NCI-H2196 (cell line): ENCODE results near the gene MINDY4B.
A peak's percentile ranks its signal among the peaks of the same experiment; 100 is the strongest.

ENCODE experiments used
- DNase-seq: peaks from one replicate; lab custom pipeline; 2025; ENCODE audit not compliant: unreplicated experiment; lab: John Stamatoyannopoulos, UW

Gene MINDY4B

DNA sequence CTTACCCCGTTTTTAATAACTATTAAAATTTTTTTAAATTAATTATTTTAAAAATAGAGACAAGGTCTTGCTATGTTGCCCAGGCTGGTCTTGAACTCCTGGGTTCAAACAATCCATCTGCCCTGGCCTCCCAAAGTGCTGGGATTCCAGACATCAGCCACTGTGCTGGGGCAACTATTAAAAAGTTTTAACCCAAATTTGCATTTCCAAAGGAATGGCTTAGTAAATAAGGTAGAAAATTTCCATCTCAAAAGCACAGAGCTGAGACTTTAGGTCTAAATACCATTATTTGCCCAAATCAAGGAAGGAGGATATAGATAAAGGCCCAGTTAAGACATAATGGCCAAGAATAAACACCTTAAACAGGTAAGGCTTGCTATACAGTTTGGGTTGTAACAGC is 56.4 kb downstream of the MINDY4B start:
- no peak for DNase-seq

DNA sequence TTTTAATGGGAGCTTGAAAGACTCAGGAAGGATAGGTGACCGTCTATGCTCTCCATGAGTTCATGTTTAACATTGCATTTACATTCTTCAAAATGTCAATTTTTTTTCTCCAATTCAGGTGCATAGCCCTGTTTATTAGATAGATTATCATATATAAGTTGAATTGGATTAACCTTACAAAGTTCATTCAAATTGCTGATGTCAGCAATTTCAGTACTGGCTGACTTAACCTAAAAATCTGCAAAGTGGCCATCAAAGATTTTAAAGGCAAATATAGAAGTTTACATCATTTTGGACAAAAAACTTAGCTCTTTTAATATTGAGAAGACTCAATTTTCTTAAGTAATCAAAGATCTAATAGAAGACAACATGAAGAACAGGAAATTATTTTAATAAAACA is 57.8 kb downstream of the MINDY4B start:
- DNase-seq = no peak

DNA sequence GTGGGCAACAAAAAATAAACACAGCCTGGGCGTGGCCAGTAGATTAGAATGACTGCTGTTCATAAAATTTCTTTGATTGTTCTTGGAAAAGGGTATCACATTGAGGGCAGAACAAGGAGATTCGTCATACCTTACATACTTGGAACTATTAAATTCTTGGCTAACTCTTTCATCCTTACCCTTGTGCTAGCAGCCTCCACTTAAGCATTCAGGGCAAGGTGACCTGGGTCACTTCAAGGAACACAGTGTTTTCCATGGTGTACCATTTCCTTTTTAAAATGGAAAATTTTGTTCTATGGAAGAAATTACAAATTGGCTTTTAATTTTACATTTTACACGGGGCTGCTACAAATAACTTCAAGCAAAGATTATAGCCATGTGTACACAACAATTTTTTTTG is 60.8 kb downstream of the MINDY4B start:
- DNase-seq = no peak

DNA sequence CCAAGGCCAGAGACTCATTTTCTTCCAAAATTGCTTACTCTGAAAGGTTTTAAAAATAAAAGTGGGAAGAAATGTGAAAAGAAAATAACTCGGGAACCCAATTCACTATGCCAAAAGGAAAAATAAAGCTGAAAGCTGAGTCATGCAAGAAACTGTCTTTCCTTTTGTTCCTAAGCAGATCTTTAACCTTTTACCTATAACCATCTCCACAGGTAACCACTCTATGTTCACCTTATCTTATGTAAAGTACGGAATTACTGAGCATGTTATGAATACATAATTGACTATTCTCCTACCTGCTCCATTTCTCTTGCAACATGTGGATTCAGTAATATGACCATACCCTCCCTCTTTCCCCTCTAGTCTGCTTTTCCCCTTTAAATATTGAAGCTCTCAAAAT is 62.0 kb downstream of the MINDY4B start:
- DNase-seq = no peak

DNA sequence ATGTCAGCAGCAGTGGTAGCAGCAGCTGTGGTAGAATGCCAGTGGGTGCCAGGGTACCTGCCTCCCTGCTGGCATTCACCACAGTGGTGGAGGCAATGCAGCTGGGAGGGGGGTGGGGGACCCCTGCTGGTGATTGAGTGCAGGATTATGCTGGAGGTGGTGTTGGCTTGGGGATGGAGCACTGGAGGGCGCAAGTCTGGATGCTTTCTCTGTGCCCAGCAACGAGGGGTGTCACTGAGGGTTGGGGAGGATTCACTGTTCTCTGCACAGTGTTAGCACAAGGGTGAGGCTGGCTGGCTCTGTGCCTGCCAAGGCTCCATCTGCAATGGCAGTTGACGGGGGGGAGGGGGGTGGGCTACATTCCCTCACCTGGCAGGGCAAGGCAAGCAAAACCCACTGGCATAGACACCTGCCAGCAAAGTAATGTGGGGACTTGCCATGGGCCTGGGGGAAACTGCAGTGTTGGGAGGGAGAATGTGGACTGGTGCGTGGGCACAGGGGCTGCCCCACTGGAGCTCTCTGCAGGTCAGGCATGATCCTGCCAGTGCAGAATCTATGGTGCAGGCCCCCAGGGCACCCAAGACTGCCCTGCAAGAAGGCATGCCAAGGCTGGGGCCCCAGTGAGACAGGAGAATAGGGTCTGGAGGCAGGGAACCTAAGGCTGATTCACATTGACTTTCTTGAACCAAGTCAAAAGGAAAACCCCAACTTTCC is 64.3 kb downstream of the MINDY4B start:
- DNase-seq = no peak

DNA sequence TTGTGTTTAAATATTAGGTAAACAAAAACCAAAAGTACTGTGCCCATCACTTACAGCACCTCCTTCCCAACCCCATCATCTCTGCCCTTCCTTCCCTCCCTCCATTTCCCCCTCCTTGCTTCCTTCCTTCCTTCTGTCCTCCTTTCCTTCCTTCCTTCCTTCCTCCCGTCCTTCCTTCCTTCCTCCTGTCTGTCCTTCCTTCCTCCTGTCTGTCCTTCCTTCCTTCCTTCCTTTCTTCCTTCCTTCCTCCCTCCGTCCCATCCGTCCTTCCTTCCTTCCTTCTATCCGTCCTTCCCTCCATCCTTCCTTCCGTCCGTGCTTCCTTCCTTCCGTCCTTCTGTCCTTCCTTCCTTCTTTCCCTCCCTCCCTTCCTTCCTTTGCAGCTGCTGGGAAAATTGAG is 74.5 kb downstream of the MINDY4B start:
- no peak for DNase-seq

DNA sequence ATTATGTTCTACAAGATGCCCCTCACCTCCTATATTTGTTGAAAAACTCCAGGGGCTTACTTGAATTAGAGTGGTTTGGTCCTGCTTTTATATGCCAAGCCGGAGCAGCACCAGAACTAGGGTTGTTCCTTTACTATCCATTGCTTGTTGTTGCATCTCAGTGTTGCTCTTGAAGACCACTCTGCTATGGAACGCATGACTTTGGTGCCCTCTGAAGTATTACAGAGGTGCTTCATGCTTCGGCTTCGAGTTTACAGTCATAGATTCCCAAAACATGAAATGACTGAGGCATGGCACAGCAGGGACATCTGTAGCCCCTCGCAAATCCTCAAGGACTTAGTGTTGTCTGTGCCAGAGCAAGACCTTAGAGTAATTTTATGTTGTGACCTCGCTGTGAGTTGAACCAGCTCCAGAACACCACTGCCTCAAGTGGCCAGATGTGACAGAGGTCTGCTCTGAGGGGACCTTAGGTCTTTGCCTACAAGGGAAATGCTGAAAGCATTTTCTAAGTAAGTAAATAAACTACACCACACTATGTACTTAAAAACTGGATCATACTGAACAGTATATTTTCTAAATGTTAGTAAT is 75.1 kb downstream of the MINDY4B start:
- no peak for DNase-seq

DNA sequence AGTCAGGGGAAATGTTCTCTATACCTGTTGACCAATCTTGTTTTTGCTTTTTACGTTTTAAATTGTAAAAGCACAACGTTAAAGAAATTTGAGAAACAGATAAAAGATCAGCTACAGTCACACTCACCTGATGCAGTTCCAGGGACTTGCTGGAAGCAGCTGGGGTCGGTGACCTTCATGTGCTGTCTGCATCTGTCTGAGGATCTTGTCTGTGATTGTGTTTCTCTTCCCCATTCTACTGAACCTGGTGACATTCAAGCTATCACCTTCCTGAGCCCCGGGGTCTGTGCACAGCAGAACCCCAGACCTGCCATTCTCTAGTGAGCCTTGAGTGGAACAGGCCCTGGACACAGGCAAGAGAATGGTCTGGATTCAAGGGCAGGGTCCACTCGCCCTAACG is 75.8 kb downstream of the MINDY4B start:
- no peak for DNase-seq

DNA sequence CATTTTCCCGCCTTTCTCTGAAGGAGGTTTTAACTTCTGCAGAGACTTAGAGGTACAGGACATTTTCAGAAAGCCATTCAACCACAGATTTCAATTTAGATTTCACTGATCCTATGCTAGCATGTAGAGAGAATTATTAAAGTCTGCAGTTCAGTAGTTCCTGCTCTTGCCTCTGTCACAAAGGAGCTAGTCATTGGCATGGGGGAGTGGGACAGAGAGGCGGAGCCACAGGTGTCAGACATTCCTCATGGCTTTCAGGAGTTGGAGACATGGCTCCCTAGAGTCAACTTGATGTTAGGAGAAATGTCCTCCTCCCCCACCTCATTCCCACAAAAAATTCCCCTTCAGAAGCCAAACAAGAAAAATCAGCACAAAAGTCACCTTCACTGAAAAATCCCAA is 76.2 kb downstream of the MINDY4B start:
- DNase-seq = no peak

DNA sequence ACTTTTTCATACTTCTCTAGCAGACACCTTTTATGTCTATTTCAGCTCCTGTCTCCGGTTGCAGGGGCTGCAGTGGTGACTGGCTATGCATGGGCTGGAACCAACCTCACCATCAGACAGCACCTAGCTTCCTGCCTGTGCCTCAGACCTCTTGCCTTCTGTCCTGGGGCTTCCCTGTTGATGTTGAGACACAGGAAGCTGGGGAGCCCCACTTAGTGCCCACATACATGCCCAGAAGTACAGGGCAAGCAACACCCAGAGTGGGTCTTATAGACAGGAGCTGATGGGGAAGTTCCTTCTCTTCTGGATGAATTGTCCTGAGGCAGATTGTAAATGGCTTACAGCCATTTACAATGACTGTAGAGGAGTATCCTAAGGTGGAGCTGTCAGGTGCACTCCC is 77.0 kb downstream of the MINDY4B start:
- DNase-seq = no peak

DNA sequence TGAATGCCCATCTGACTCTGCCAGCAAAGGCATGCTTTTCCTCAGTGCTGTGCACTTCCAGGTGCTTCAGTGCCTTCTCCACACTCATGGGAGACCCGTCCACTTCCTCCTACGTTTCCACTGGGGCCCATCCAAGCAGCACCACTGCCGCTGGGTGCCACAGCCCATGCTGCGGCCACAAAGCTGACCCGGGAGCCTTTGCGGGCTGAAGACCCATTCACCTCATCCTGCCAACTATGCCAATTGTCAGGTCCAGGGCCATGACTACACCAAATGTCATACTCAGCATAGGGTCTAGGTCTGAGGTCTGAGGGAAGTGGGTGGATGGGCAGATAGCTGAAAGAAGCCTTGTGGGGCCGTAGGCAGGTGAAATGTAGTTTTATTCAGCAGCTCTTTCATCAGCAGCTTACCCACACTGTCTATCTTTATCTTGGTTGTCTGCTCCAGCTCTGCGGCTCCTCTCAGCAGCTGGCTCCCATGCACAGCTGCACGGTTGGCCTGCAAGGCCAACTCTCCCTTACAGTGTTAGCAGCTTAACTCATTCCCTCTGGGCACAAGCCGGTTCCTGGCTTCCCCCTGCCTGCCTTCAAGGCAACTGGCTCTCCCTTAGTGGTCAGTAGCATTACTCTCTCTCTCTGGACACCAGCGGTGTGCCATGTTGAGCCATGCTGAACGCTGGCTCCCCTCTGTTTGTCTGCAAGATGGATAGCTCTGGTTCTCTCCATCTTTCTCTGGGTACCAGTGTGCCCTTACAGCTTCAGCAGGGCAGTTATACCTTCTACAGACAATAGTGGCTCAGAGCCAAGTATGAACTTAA is 78.6 kb downstream of the MINDY4B start:
- no peak for DNase-seq

DNA sequence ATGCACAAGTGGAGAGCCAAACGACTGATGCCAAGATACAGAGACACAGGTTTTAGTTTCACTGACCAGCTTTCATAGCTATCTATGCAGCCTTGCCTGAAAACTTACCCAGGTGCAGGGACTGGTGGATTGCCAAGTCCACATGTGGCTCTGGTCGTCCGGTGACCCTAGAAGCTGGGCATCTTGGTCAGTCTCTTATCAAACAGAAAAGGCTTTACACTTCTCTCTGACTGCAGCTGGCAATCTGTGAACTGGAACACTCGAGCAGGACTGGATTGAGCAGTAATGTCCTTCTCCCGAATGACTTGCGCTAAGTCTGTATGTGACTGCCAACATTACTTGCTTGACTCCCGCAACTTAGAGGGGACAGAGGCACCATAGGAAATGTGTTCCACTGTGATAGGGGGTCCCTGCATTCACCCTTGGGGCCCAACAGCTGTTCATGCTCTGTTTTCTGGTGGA is 79.3 kb downstream of the MINDY4B start:
- peak; percentile 12 for DNase-seq

DNA sequence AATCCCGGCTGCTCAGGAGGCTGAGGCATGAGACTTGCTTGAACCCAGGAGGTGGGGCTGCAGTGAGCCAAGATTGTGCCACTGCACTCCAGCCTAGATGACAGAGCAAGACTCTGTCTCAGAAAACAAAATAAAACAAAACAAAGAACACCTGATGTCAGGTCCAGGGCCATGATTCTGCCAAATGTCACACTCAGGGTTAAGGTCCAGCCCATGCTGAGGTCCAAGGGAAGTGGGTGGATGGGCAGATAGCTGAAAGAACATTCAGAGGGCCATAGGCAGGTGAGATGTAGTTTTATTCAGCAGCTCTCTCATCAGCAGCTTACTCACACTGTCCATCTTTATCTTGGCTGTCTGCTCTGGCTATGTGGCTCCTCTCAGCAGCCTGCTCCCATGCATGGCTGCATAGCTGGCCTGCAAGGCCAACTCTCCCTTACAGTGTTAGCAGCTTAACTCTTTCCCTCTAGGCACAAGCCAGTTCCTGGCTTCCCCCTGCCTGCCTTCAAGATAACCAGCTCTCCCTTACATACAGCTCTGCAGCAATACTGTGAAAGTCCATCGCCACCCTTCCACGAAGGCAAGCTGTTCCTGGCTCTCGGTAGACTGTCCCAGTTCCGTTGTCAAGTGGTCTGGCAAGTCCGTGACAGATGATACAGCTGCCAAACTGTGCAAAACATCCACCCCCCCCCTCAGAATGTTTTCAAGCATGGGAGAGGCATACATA is 79.9 kb downstream of the MINDY4B start:
- DNase-seq = no peak

DNA sequence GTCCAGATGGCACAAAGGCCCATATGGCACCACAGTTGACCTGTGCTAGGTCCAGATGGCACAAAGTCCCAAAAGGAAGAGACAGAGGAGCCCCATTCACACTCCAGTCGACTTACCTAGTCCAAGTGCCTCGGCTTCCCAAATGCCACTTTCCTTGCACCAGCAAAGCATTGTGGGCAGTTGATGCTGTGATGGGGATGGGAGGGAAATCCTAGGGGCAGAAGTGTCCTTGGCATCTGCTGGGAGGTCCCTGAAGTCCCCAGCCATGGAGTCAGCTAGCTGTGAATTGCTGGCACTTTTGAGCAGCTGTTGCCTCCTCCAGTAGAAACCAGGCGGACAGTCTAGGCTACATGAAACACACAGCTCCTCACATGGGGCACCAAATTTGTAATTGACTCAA is 82.0 kb downstream of the MINDY4B start:
- no peak for DNase-seq

DNA sequence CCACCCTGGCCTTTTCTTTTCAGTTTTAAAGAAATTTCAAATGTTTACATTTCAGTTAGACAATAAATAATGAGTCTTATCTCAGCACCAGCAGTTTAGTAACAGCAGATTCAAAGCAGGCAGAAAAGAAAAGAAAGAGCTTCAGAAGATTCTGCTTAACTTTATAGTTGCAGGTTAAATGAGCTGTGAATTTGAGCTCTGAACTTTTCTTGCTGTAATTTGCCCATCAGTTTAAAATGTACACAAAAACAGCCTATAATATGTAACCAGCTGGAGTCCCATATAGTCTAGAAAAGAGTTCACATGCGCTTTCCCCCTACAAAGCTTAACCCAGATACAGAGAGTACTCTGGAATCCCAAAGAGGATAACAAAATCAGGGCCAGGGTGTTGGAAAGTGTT is 82.6 kb downstream of the MINDY4B start:
- no peak for DNase-seq
